Astrocyte (in vitro differentiated cells and primary cell): ENCODE measurements around the gene SSTR5. TPM values are rescaled to one million over a fixed set of nuclear protein-coding genes. Genes with fewer than 3 reads are reported as not detected.

Experiments used
- DNase-seq: peaks from one replicate; pipeline ENCODE4 v3.0.0-alpha.2; 2010; ENCODE audit warnings: low read depth
- FAIRE-seq: peaks from 2 replicates; lab custom pipeline; 2011; peaks lifted over from hg19 to GRCh38; lab: Jason Lieb, UNC
- H2AFZ ChIP-seq: 2 replicates; pipeline ENCODE4 v1.6.0; 2012; ENCODE audit warnings: low read depth, low read length, inconsistent platforms
- H3K27ac ChIP-seq: 2 replicates; pipeline ENCODE4 v1.5.1; 2011; ENCODE audit warnings: low read depth, low read length, inconsistent platforms
- H3K27me3 ChIP-seq: 2 replicates; pipeline ENCODE4 v1.6.0; 2011; ENCODE audit warnings: low read length, inconsistent platforms; ENCODE audit not compliant: insufficient read depth
- H3K36me3 ChIP-seq: 2 replicates; pipeline ENCODE4 v1.5.1; 2011; ENCODE audit warnings: low read length, inconsistent platforms; ENCODE audit not compliant: insufficient read depth
- H3K4me1 ChIP-seq: 2 replicates; pipeline ENCODE4 v1.5.1; 2011; ENCODE audit warnings: low read length, inconsistent platforms; ENCODE audit not compliant: insufficient read depth
- H3K4me2 ChIP-seq: 2 replicates; pipeline ENCODE4 v1.6.0; 2012; ENCODE audit warnings: low read length, inconsistent platforms
- H3K4me3 ChIP-seq: 2 replicates; pipeline ENCODE4 v1.5.1; 2011; ENCODE audit warnings: low read depth, mild to moderate bottlenecking, low read length, inconsistent platforms; ENCODE audit not compliant: insufficient read depth
- H3K79me2 ChIP-seq: 2 replicates; pipeline ENCODE4 v1.6.0; 2012; ENCODE audit warnings: mild to moderate bottlenecking, low read length, inconsistent platforms; ENCODE audit not compliant: insufficient read depth
- H3K9ac ChIP-seq: 2 replicates; pipeline ENCODE4 v1.6.0; 2012; ENCODE audit warnings: mild to moderate bottlenecking, low read length, inconsistent platforms
- H3K9me3 ChIP-seq: 2 replicates; pipeline ENCODE4 v1.5.1; 2012; ENCODE audit warnings: low read depth, mild to moderate bottlenecking, low read length, inconsistent platforms; ENCODE audit not compliant: insufficient read depth
- H4K20me1 ChIP-seq: 2 replicates; pipeline ENCODE4 v1.6.0; 2012; ENCODE audit warnings: low read length, inconsistent platforms; ENCODE audit not compliant: insufficient read depth
- H3K27ac Mint-ChIP-seq: one replicate; pipeline ENCODE4 v1.8.0; 2021; ENCODE audit warnings: mild to moderate bottlenecking, mixed read lengths; ENCODE audit not compliant: unreplicated experiment
- H3K27me3 Mint-ChIP-seq: one replicate; pipeline ENCODE4 v1.8.0; 2021; ENCODE audit warnings: low read depth, mixed read lengths; ENCODE audit not compliant: unreplicated experiment
- H3K36me3 Mint-ChIP-seq: one replicate; pipeline ENCODE4 v1.8.0; 2021; ENCODE audit warnings: low read depth, mixed read lengths; ENCODE audit not compliant: unreplicated experiment
- H3K4me1 Mint-ChIP-seq: one replicate; pipeline ENCODE4 v1.8.0; 2021; ENCODE audit warnings: low read depth, mixed read lengths; ENCODE audit not compliant: unreplicated experiment
- H3K4me3 Mint-ChIP-seq: one replicate; pipeline ENCODE4 v1.8.0; 2021; ENCODE audit warnings: mild to moderate bottlenecking, moderate library complexity, mixed read lengths; ENCODE audit not compliant: unreplicated experiment
- H3K9me3 Mint-ChIP-seq: one replicate; pipeline ENCODE4 v1.8.0; 2021; ENCODE audit warnings: mild to moderate bottlenecking, mixed read lengths; ENCODE audit not compliant: unreplicated experiment
- CTCF ChIP-seq: IDR thresholded peaks from 2 replicates; pipeline ENCODE4 v1.5.1; 2011; ENCODE audit warnings: low read depth, mild to moderate bottlenecking, inconsistent platforms, low read length, moderate library complexity; ENCODE audit not compliant: insufficient read depth
- EZH2 ChIP-seq: IDR thresholded peaks from 2 replicates; pipeline ENCODE4 v1.6.1; 2012; ENCODE audit warnings: mild to moderate bottlenecking, low read length, inconsistent platforms; ENCODE audit not compliant: insufficient read depth
- total RNA-seq: library from RNA; stranded (reverse); gene quantifications from 2 replicates; pipeline ENCODE4 v1.2.1, GENCODE V29; 2021

The SSTR5 gene
- total RNA-seq, 1 donor from 2014 or later = not detected

GRCh38 chr16:1093284-1094123, 21.0 kb downstream of the SSTR5 start:
- no peak for DNase-seq
- H3K4me3 ChIP-seq = no peak overlapping the region
- no peak overlapping the region for H3K27ac Mint-ChIP-seq

GRCh38 chr16:1094124-1094479, 21.6 kb downstream of the SSTR5 start:
- DNase-seq (no peak), FAIRE-seq (no peak)
- H3K79me2 ChIP-seq = no peaks in the 10 kb centered on the region
- Mint-ChIP-seq H3K27ac (no peak overlapping the region), H3K27me3 (peaks cover under 1% of the 10 kb centered on the region), H3K4me3 (no peak overlapping the region), H3K36me3 (no peaks in the 10 kb centered on the region), H3K9me3 (no peaks in the 10 kb centered on the region), H3K4me1 (no peaks in the 10 kb centered on the region)
- TF ChIP-seq EZH2 (no peak), CTCF (no peak)
- H3K9me3 ChIP-seq = no peaks in the 10 kb centered on the region
- no peaks in the 10 kb centered on the region for H4K20me1 ChIP-seq
- H3K4me3 ChIP-seq = no peak overlapping the region
- H2AFZ ChIP-seq = no peak overlapping the region
- H3K4me2 ChIP-seq = no peak overlapping the region
- no peak overlapping the region for H3K27ac ChIP-seq
- H3K27me3 ChIP-seq = peaks cover 6% of the 10 kb centered on the region
- H3K36me3 ChIP-seq = no peaks in the 10 kb centered on the region
- H3K9ac ChIP-seq = no peak overlapping the region
- no peaks in the 10 kb centered on the region for H3K4me1 ChIP-seq

More at GRCh38 chr16:1093284-1094123, 21.0 kb downstream of the SSTR5 start:
- Histone ChIP-seq H2AFZ (no peak overlapping the region), H3K27ac (no peak overlapping the region), H3K9ac (no peak overlapping the region), H3K27me3 (peaks cover 6% of the 10 kb centered on the region), H3K79me2 (no peaks in the 10 kb centered on the region), H3K36me3 (no peaks in the 10 kb centered on the region), H3K9me3 (no peaks in the 10 kb centered on the region), H3K4me2 (no peak overlapping the region), H4K20me1 (no peaks in the 10 kb centered on the region), H3K4me1 (no peaks in the 10 kb centered on the region)
- Mint-ChIP-seq H3K36me3 (no peaks in the 10 kb centered on the region), H3K4me3 (no peak overlapping the region), H3K4me1 (no peaks in the 10 kb centered on the region), H3K9me3 (no peaks in the 10 kb centered on the region), H3K27me3 (no peaks in the 10 kb centered on the region)
- no peak for FAIRE-seq
- TF ChIP-seq EZH2 (no peak), CTCF (no peak)
